ENCODE data around the gene IFNA10. TPM values are rescaled to one million over a fixed set of nuclear protein-coding genes. Genes with fewer than 3 reads are reported as not detected.
"Not testable (repeated sequence)": the region's sequence is repeated elsewhere in the genome, so short reads cannot be mapped to it uniquely, and the experiment has no call there.

The IFNA10 gene
- total and polyA plus RNA-seq, 9 of the 15 experiments (the other 6 are each of a cell fraction or from before 2014, with no cell fraction given), result not detected

DNA sequence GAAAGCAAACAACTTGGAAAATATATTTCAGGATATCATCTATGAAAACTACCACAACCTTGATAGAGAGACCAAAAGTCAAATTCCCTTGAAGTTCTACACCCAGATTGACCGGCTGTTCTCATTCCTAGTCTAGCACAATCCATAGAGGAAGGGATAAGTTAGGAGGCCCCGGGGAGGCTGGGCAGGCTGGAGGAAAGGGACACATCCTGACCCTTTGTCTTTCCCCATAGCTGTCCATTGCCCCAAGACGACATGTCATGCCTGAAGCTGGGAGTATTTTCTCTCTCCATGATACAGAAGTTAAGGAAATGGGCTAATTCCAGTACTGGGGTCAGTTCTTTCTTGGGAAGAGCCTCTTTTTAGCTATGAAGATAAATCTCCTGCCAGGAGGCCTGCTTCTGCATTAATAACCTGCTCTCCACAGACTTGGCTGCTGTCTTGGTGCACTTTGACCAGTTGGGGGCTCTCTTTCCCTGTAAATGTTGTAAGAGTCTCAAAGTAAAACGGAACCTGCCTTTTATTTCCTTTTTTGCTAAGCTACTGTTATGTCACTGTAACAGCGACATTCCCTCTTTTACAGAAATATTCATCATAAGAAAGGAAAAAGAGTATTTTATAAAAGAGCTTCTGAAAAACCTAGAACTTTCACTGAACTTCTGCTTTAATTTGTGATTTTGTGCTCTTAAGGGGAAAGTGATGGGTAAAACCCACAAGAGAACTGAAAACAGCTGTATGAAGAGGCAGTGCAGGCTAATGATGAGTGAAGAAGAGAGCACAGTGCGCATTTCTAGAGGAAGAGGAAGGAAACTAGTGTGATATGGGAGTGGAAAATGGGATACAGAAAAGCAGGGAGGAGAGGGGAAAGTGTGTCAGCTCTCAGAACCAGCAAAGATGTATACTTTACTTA lies 11.8 kb downstream of the IFNA10 start:
- FAIRE-seq; ATAC-seq; H3K4me3 ChIP-seq; CTCF ChIA-PET (ENCODE audit: low intra/inter-chr PET ratio); H3K9ac ChIP-seq (ENCODE audit: insufficient read depth in 1 of 2, low read depth in 2 of 2, low read length in 2 of 2); H2AFZ ChIP-seq (ENCODE audit: low read depth, low read length); intact Hi-C loops (cut with micrococcal nuclease); BruUV-seq (replicated peaks); DNase-seq (ENCODE audit: extremely low read depth in 1 of 4, low spot score in 3 of 4); H3K4me2 ChIP-seq (ENCODE audit: insufficient read depth, low read length); in situ Hi-C loops (cut with MboI); H3K27ac ChIP-seq (ENCODE audit: extremely low read depth, low read depth, low read length); H3K9me1 ChIP-seq (ENCODE audit: control insufficient read depth, insufficient read depth, low read length); POLR2A ChIA-PET; H3K36me3 ChIP-seq (ENCODE audit: control insufficient read depth, insufficient read depth, low read length); H3K27me3 ChIP-seq (ENCODE audit: control insufficient read depth in 2 of 2, insufficient read depth in 2 of 2, low read length in 2 of 2); H3K4me1 ChIP-seq (replicated peaks in 1 of 2; ENCODE audit: control insufficient read depth in 2 of 2, insufficient read depth in 2 of 2, low read length in 2 of 2); H3K79me2 ChIP-seq (ENCODE audit: control insufficient read depth, insufficient read depth, low read length); H3K9me3 ChIP-seq (replicated peaks; ENCODE audit: control insufficient read depth, insufficient read depth, low read depth, low read length); H4K20me1 ChIP-seq (replicated peaks; ENCODE audit: control insufficient read depth, insufficient read depth, low read length): not testable (repeated sequence)
- WGBS (ENCODE audit: insufficient coverage, low coverage, missing lambda C conversion rate), result no CpG with 5 or more reads among the region's 6 CpGs

DNA sequence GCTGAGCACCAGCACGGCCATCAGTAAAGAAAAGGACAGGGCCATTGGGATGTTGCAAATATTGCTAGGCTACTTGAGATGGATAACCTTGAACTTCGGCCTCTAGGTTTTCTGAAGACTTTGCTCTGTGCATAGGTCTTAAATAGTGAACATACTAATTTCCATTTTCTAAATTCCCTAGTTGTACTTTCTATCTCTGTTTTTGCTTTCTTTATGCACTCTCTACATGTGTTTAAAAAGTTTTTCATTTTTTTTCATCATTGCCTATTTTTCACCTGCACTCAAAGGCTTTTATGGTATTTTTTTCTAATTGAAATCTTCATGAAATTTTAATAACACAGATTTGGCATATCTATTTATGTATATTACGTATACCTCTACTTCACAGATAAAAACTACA lies 19.5 kb downstream of the IFNA10 start, which contains the start of gene IFNA4:
Gene IFNA4, minus strand, starts transcription at position 101 of the 400 bp plus-strand sequence. Its CDS starts 56 bp downstream, at position 45.
- ATAC-seq; H3K79me2 ChIP-seq (ENCODE audit: control insufficient read depth, insufficient read depth, low read length); H3K9me1 ChIP-seq (ENCODE audit: control insufficient read depth, insufficient read depth, low read length); H3K27me3 ChIP-seq (ENCODE audit: control insufficient read depth in 2 of 2, insufficient read depth in 2 of 2, low read length in 2 of 2); DNase-seq (ENCODE audit: extremely low read depth in 1 of 4, low spot score in 3 of 4); H3K9ac ChIP-seq (ENCODE audit: insufficient read depth in 1 of 2, low read depth in 2 of 2, low read length in 2 of 2); H3K4me1 ChIP-seq (replicated peaks in 1 of 2; ENCODE audit: control insufficient read depth in 2 of 2, insufficient read depth in 2 of 2, low read length in 2 of 2); H2AFZ ChIP-seq (ENCODE audit: low read depth, low read length); H3K9me3 ChIP-seq (replicated peaks; ENCODE audit: control insufficient read depth, insufficient read depth, low read depth, low read length); H3K4me2 ChIP-seq (ENCODE audit: insufficient read depth, low read length); intact Hi-C loops (cut with micrococcal nuclease); in situ Hi-C loops (cut with MboI); H3K4me3 ChIP-seq; H4K20me1 ChIP-seq (replicated peaks; ENCODE audit: control insufficient read depth, insufficient read depth, low read length); H3K36me3 ChIP-seq (ENCODE audit: control insufficient read depth, insufficient read depth, low read length); FAIRE-seq; BruUV-seq (replicated peaks); H3K27ac ChIP-seq (ENCODE audit: extremely low read depth, low read depth, low read length); POLR2A ChIA-PET; CTCF ChIA-PET (ENCODE audit: low intra/inter-chr PET ratio): not testable (repeated sequence)
- WGBS (ENCODE audit: insufficient coverage, low coverage, missing lambda C conversion rate), result no CpG with 5 or more reads among the region's 3 CpGs

DNA sequence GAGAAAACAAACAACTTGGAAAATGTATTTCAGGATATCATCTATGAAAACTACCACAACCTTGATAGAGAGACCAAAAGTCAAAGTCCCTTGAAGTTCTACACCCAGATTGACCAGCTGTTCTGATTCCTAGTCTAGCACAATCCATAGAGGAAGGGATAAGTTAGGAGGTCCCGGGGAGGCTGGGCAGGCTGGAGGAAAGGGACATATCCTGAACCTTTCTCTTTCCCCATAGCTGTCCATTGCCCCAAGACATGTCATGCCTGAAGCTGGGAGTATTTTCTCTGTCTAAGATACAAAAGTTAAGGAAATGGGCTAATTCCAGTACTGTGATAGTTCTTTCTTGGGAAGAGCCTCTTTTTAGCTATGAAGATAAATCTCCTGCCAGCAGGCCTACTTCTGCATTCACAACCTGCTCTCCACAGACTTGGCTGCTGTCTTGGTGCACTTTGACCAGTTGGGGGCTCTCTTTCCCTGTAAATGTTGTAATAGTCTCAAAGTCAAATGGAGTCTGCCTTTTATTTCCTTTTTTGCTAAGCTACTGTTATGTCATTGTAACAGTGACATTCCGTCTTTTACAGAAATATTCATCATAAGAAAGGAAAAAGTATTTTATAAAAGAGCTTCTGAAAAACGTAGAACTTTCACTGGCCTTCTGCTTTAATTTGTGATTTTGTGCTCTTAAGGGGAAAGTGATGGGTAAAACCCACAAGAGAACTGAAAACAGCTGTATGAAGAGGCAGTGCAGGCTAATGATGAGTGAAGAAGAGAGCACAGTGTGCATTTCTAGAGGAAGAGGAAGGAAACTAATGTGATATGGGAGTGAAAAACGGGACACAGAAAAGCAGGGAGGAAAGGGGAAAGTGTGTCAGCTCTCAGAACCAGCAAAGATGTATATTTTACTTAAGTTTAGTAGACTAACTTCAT lies 23.9 kb downstream of the IFNA10 start:
- H3K36me3 ChIP-seq (ENCODE audit: control insufficient read depth, insufficient read depth, low read length); H3K4me2 ChIP-seq (ENCODE audit: insufficient read depth, low read length); CTCF ChIA-PET (ENCODE audit: low intra/inter-chr PET ratio); DNase-seq (ENCODE audit: extremely low read depth in 1 of 4, low spot score in 3 of 4); H3K4me1 ChIP-seq (replicated peaks in 1 of 2; ENCODE audit: control insufficient read depth in 2 of 2, insufficient read depth in 2 of 2, low read length in 2 of 2); ATAC-seq; H2AFZ ChIP-seq (ENCODE audit: low read depth, low read length); intact Hi-C loops (cut with micrococcal nuclease); H3K4me3 ChIP-seq; H3K79me2 ChIP-seq (ENCODE audit: control insufficient read depth, insufficient read depth, low read length); H3K27me3 ChIP-seq (ENCODE audit: control insufficient read depth in 2 of 2, insufficient read depth in 2 of 2, low read length in 2 of 2); BruUV-seq (replicated peaks); H3K9me1 ChIP-seq (ENCODE audit: control insufficient read depth, insufficient read depth, low read length); H3K9ac ChIP-seq (ENCODE audit: insufficient read depth in 1 of 2, low read depth in 2 of 2, low read length in 2 of 2); POLR2A ChIA-PET; in situ Hi-C loops (cut with MboI); FAIRE-seq; H4K20me1 ChIP-seq (replicated peaks; ENCODE audit: control insufficient read depth, insufficient read depth, low read length); H3K9me3 ChIP-seq (replicated peaks; ENCODE audit: control insufficient read depth, insufficient read depth, low read depth, low read length); H3K27ac ChIP-seq (ENCODE audit: extremely low read depth, low read depth, low read length): not testable (repeated sequence)
- WGBS (ENCODE audit: insufficient coverage, low coverage, missing lambda C conversion rate), result no CpG with 5 or more reads among the region's 4 CpGs
